Spleen (tissue), 7 donors: ENCODE results near the gene ITPKA.

Source experiments
- CTCF ChIP-seq, 11 experiments: fragments of 200-600 bp in 7 of 11; fragments of 450-650 bp in 4 of 11; sonication (generic) in 4 of 11; IDR thresholded peaks in 8 of 11; conservative IDR thresholded peaks in 3 of 11; 1 replicate in 7 of 11; 2 replicates in 4 of 11; pipeline versions ENCODE4 v1.4.0 to v1.8.0; 2016 to 2021; ENCODE audit warnings: antibody characterized with exemption in 11 of 11, inconsistent platforms in 4 of 11, mild to moderate bottlenecking in 1 of 11
- POLR2A ChIP-seq, 3 donors: fragments of 450-650 bp; IDR thresholded peaks; one replicate each; pipeline ENCODE4 v1.5.1; 2017; ENCODE audit warnings: antibody characterized with exemption in 3 of 3, mild to moderate bottlenecking in 1 of 3
- POLR2AphosphoS5 ChIP-seq, 3 donors: sonication (generic); formaldehyde crosslinking; IDR thresholded peaks; one replicate each; pipeline ENCODE4 v1.5.1; 2017; ENCODE audit warnings: antibody characterized with exemption in 3 of 3
- donor health status: DM: no; HTN: no; CAD: no; lungs with moderate emphysema.
- donor health status: DM: no; HTN: no; CAD: no.
- donor health status: DM: no; HTN: no; CAD: no.

GRCh38 chr15:41473418-41473817, 20.3 kb upstream of the ITPKA start:
- TF ChIP-seq POLR2AphosphoS5 (IDR thresholded peaks at IDR 0.05) (no peak), CTCF (IDR thresholded peaks at IDR 0.05 in 8 of 11, conservative IDR thresholded peaks at IDR 0.05 in 3 of 11) (no peak), POLR2A (IDR thresholded peaks at IDR 0.05) (no peak)
